Measurements from ENCODE around the gene MRPL11. TPM values are rescaled to one million over a fixed set of nuclear protein-coding genes. Genes with fewer than 3 reads are reported as not detected.

Gene MRPL11
- total and polyA plus RNA-seq, 10 of the 15 experiments (the other 5 are each of a cell fraction or from before 2014, with no cell fraction given), result 43.5 to 248 (median 109) TPM

DNA sequence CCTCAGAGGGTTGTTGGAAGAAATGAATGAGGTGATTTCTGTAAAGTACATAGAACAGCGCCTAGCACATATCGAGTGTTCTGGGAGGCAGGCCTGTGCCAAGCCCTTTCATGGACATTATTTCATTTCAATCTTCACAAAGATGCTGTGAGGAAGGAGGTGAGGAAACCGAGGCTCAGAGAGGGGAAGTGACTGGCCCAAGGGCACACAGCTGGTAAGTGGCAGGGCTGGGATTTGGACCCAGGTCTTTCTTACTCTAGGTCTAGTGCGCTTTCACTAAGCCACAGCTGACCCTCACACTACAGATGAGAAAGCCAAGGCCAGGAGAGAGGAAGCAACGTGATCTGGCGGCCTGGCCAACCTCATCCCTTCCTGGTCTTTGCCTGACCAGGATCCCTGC is 30.0 kb upstream of the MRPL11 start:
- no peaks in the 10 kb centered on the region for H3K36me3 ChIP-seq (ENCODE audit: control insufficient read depth in 2 of 2, insufficient read depth in 2 of 2, low read length in 1 of 2)
- no peaks in the 10 kb centered on the region for H3K27me3 ChIP-seq (replicated peaks in 1 of 2; ENCODE audit: control insufficient read depth in 2 of 2, insufficient read depth in 2 of 2, low read length in 1 of 2)
- H3K4me1 ChIP-seq (ENCODE audit: control insufficient read depth, insufficient read depth, low read length), result peaks cover 14% of the 10 kb centered on the region
- H3K27ac ChIP-seq (ENCODE audit: control insufficient read depth, insufficient read depth), result no peak overlapping the region
- H3K79me2 ChIP-seq (ENCODE audit: control insufficient read depth, insufficient read depth, low read length), result no peaks in the 10 kb centered on the region
- WGBS (ENCODE audit: insufficient coverage, insufficient replicate concordance, low lambda C conversion rate, missing lambda C conversion rate), result 71% methylated on average over 6 of the region's 6 CpGs
- ATAC-seq, result no peak
- RAD21 ChIA-PET (ENCODE audit: unreplicated experiment), result interaction anchor here (1.2 to 1.6 kb wide), 2 partner anchors 12 to 30 kb away, joined by 4 read pairs; partner anchors contain the start of genes DPP3 and MRPL11
- CTCF ChIA-PET, result interaction anchor here (0.9 to 3.0 kb wide), 3 partner anchors 10 to 210 kb away, joined by 4 to 26 read pairs (median 7); partner anchors contain the start of gene DPP3
- no TSS peak for BruUV-seq (replicated peaks)
- SMC1A ChIA-PET (ENCODE audit: uncharacterized antibody, unreplicated experiment), result no interaction called here
- in situ Hi-C loops (cut with MboI), result no loop called here
- no peak overlapping the region for H3K4me3 ChIP-seq
- intact Hi-C loops (cut with micrococcal nuclease; ENCODE audit: unreplicated experiment), result no loop called here
- DNase-seq (ENCODE audit: low read depth, low spot score), result no peak
- H2AFZ ChIP-seq (ENCODE audit: control insufficient read depth, low read depth, low read length), result no peak overlapping the region
- no peaks in the 10 kb centered on the region for H4K20me1 ChIP-seq (ENCODE audit: control insufficient read depth, insufficient read depth)
- no peak for FAIRE-seq
- POLR2A ChIA-PET, result interaction anchor here (0.6 kb wide), 1 partner anchor 331 kb away, joined by 3 read pairs; no protein-coding TSS in a partner anchor
- H3K4me2 ChIP-seq (ENCODE audit: control insufficient read depth, insufficient read depth), result no peak overlapping the region
- H3K9ac ChIP-seq (ENCODE audit: control insufficient read depth, insufficient read depth, low read length), result no peak overlapping the region
- H3K9me3 ChIP-seq (replicated peaks; ENCODE audit: control insufficient read depth, insufficient read depth, low read length), result no peaks in the 10 kb centered on the region
- TF ChIP-seq, protein P1, sequence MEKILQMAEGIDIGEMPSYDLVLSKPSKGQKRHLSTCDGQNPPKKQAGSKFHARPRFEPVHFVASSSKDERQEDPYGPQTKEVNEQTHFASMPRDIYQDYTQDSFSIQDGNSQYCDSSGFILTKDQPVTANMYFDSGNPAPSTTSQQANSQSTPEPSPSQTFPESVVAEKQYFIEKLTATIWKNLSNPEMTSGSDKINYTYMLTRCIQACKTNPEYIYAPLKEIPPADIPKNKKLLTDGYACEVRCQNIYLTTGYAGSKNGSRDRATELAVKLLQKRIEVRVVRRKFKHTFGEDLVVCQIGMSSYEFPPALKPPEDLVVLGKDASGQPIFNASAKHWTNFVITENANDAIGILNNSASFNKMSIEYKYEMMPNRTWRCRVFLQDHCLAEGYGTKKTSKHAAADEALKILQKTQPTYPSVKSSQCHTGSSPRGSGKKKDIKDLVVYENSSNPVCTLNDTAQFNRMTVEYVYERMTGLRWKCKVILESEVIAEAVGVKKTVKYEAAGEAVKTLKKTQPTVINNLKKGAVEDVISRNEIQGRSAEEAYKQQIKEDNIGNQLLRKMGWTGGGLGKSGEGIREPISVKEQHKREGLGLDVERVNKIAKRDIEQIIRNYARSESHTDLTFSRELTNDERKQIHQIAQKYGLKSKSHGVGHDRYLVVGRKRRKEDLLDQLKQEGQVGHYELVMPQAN (conservative IDR thresholded peaks at IDR 0.05), result no peak
- TF ChIP-seq HDGF (IDR thresholded peaks at IDR 0.05) (no peak), MEF2B (IDR thresholded peaks at IDR 0.05; ENCODE audit: partially characterized antibody, poor library complexity, severe bottlenecking) (no peak), RB1 (IDR thresholded peaks at IDR 0.05; ENCODE audit: borderline replicate concordance) (no peak), GATAD2B (conservative IDR thresholded peaks at IDR 0.05; ENCODE audit: low read depth) (no peak), NR2C2 (IDR thresholded peaks at IDR 0.05; ENCODE audit: borderline replicate concordance, control insufficient read depth, insufficient read length, low read depth) (no peak), NBN (IDR thresholded peaks at IDR 0.05) (no peak), HDAC2 (IDR thresholded peaks at IDR 0.05) (no peak), STAT1 (conservative IDR thresholded peaks at IDR 0.05) (no peak), SMAD1 (IDR thresholded peaks at IDR 0.05; ENCODE audit: low read depth, partially characterized antibody) (no peak), TCF12 (IDR thresholded peaks at IDR 0.05; ENCODE audit: low read depth, low read length) (no peak)
- TF ChIP-seq, protein P2, sequence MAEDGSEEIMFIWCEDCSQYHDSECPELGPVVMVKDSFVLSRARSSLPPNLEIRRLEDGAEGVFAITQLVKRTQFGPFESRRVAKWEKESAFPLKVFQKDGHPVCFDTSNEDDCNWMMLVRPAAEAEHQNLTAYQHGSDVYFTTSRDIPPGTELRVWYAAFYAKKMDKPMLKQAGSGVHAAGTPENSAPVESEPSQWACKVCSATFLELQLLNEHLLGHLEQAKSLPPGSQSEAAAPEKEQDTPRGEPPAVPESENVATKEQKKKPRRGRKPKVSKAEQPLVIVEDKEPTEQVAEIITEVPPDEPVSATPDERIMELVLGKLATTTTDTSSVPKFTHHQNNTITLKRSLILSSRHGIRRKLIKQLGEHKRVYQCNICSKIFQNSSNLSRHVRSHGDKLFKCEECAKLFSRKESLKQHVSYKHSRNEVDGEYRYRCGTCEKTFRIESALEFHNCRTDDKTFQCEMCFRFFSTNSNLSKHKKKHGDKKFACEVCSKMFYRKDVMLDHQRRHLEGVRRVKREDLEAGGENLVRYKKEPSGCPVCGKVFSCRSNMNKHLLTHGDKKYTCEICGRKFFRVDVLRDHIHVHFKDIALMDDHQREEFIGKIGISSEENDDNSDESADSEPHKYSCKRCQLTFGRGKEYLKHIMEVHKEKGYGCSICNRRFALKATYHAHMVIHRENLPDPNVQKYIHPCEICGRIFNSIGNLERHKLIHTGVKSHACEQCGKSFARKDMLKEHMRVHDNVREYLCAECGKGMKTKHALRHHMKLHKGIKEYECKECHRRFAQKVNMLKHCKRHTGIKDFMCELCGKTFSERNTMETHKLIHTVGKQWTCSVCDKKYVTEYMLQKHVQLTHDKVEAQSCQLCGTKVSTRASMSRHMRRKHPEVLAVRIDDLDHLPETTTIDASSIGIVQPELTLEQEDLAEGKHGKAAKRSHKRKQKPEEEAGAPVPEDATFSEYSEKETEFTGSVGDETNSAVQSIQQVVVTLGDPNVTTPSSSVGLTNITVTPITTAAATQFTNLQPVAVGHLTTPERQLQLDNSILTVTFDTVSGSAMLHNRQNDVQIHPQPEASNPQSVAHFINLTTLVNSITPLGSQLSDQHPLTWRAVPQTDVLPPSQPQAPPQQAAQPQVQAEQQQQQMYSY (CRISPR knock-in tag; IDR thresholded peaks at IDR 0.05), result no peak
- TF ChIP-seq, protein P3, sequence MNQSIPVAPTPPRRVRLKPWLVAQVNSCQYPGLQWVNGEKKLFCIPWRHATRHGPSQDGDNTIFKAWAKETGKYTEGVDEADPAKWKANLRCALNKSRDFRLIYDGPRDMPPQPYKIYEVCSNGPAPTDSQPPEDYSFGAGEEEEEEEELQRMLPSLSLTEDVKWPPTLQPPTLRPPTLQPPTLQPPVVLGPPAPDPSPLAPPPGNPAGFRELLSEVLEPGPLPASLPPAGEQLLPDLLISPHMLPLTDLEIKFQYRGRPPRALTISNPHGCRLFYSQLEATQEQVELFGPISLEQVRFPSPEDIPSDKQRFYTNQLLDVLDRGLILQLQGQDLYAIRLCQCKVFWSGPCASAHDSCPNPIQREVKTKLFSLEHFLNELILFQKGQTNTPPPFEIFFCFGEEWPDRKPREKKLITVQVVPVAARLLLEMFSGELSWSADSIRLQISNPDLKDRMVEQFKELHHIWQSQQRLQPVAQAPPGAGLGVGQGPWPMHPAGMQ (IDR thresholded peaks at IDR 0.05; ENCODE audit: borderline replicate concordance), result no peak
- TF ChIP-seq, protein P4, sequence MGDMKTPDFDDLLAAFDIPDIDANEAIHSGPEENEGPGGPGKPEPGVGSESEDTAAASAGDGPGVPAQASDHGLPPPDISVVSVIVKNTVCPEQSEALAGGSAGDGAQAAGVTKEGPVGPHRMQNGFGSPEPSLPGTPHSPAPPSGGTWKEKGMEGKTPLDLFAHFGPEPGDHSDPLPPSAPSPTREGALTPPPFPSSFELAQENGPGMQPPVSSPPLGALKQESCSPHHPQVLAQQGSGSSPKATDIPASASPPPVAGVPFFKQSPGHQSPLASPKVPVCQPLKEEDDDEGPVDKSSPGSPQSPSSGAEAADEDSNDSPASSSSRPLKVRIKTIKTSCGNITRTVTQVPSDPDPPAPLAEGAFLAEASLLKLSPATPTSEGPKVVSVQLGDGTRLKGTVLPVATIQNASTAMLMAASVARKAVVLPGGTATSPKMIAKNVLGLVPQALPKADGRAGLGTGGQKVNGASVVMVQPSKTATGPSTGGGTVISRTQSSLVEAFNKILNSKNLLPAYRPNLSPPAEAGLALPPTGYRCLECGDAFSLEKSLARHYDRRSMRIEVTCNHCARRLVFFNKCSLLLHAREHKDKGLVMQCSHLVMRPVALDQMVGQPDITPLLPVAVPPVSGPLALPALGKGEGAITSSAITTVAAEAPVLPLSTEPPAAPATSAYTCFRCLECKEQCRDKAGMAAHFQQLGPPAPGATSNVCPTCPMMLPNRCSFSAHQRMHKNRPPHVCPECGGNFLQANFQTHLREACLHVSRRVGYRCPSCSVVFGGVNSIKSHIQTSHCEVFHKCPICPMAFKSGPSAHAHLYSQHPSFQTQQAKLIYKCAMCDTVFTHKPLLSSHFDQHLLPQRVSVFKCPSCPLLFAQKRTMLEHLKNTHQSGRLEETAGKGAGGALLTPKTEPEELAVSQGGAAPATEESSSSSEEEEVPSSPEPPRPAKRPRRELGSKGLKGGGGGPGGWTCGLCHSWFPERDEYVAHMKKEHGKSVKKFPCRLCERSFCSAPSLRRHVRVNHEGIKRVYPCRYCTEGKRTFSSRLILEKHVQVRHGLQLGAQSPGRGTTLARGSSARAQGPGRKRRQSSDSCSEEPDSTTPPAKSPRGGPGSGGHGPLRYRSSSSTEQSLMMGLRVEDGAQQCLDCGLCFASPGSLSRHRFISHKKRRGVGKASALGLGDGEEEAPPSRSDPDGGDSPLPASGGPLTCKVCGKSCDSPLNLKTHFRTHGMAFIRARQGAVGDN (IDR thresholded peaks at IDR 0.05), result no peak

Data from GM12878 (cell line).